ENCODE data around the gene ARHGAP36.

DNA sequence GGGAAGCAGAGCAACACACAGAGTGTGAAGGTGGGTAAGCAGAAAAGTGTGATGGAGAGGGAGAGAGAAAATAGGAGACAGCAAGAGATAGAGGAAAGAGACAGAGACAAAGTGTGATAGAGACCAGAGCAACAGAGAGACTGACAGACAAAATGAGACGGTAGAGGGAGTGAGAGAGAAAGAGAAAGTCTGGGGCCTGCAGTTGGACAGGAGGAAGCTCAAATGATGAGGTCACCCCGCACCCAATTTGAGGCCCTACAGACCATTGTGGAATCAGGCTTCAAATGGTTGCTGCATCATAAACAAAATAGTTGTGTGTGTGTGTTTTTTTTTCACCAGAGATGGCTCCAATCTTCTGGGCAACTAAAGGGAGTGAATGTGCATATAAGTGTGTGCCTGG is 48.0 kb upstream of the ARHGAP36 start:
- TF ChIP-seq EZH2 (IDR thresholded peaks at IDR 0.05) (no peak), FOXP2 (optimal IDR thresholded peaks at IDR 0.05; ENCODE audit: control extremely low read depth, extremely low read length, insufficient read depth) (no peak)

Measured in SK-N-MC (cell line).